Activated CD4-positive, alpha-beta T cell treated with anti-CD3 and anti-CD28 coated beads for 36 hours (primary cell): Measurements from ENCODE around the gene PSMD10. TPM values are rescaled to one million over a fixed set of nuclear protein-coding genes. Genes with fewer than 3 reads are reported as not detected.

Experiments used
- ATAC-seq: fragments of 200-7000 bp; cut with Tn5 transposase; one replicate; pipeline ENCODE4 v1.10.0; 2021; ENCODE audit warnings: mild to moderate bottlenecking, moderate library complexity
- CTCF ChIA-PET: fragments of 350-600 bp; sonication (Branson Sonifier 250); formaldehyde crosslinking; loops from one replicate; lab custom pipeline; 2021; ENCODE audit warnings: antibody characterized with exemption; lab: Charles Lee
- POLR2A ChIA-PET: fragments of 350-600 bp; sonication (Branson Sonifier 250); formaldehyde crosslinking; loops from one replicate; lab custom pipeline; 2021; ENCODE audit warnings: antibody characterized with exemption, inconsistent platforms; lab: Charles Lee
- DNase-seq: peaks from one replicate; pipeline ENCODE4 v3.0.0-alpha.2; 2020
- H3K27ac Mint-ChIP-seq: one replicate; pipeline ENCODE4 v1.8.0; 2021; ENCODE audit warnings: mixed read lengths
- H3K27me3 Mint-ChIP-seq: one replicate; pipeline ENCODE4 v1.8.0; 2021; ENCODE audit warnings: mixed read lengths
- H3K36me3 Mint-ChIP-seq: one replicate; pipeline ENCODE4 v1.8.0; 2021; ENCODE audit warnings: low read depth, mixed read lengths
- H3K4me1 Mint-ChIP-seq: one replicate; pipeline ENCODE4 v1.8.0; 2021; ENCODE audit warnings: mixed read lengths
- H3K4me3 Mint-ChIP-seq: one replicate; pipeline ENCODE4 v1.8.0; 2021; ENCODE audit warnings: mild to moderate bottlenecking, moderate library complexity, mixed read lengths
- H3K9me3 Mint-ChIP-seq: one replicate; pipeline ENCODE4 v1.8.0; 2021; ENCODE audit warnings: low read depth, mixed read lengths
- intact Hi-C, 2 experiments: fragments of 100-400 bp; cut with DNase I in 1 of 2; cut with micrococcal nuclease in 1 of 2; formaldehyde crosslinking; loops; one replicate each; pipeline versions ENCODE4 v1.14.2 to v1.15.1; 2022 to 2024; cut with DNase I, micrococcal nuclease
- total RNA-seq, 2 experiments: library from RNA; stranded (reverse); gene quantifications; one replicate each; pipeline ENCODE4 v1.2.3, GENCODE V29; 2021

Gene PSMD10
- total RNA-seq, 2 experiments from 2014 or later, result 42.8 to 54.5 TPM

- no peak overlapping the region for H3K4me3 Mint-ChIP-seq
Observed at GRCh38 chrX:108072746-108073145, 18.6 kb downstream of the PSMD10 start.

GRCh38 chrX:108071578-108071977 is 19.8 kb downstream of the PSMD10 start:
- ATAC-seq (no peak), DNase-seq (no peak)
- Mint-ChIP-seq H3K9me3 (no peaks in the 10 kb centered on the region), H3K4me3 (no peak overlapping the region), H3K27ac (no peak overlapping the region), H3K36me3 (no peaks in the 10 kb centered on the region), H3K4me1 (peaks cover 4% of the 10 kb centered on the region), H3K27me3 (no peaks in the 10 kb centered on the region)
- ChIA-PET CTCF (interaction anchor here (1.0 to 2.4 kb wide), 4 partner anchors 10 to 70 kb away, joined by 3 to 22 read pairs (median 4); no protein-coding TSS in a partner anchor), POLR2A (no interaction called here)
- intact Hi-C loops, result loop anchor here (5.0 kb wide), 3 partner anchors 179 to 534 kb away; partner anchors contain the start of genes NCBP2L (in 1 of the 2) and TSC22D3 (in 1 of the 2)

More at GRCh38 chrX:108072746-108073145, 18.6 kb downstream of the PSMD10 start:
- CTCF ChIA-PET, result interaction anchor here (1.0 kb wide), 1 partner anchor 71 kb away, joined by 3 read pairs; no protein-coding TSS in a partner anchor
- no peaks in the 10 kb centered on the region for H3K27me3 Mint-ChIP-seq
- POLR2A ChIA-PET, result no interaction called here
- H3K9me3 Mint-ChIP-seq, result no peaks in the 10 kb centered on the region
- no peak overlapping the region for H3K27ac Mint-ChIP-seq
- peaks cover 2% of the 10 kb centered on the region for H3K36me3 Mint-ChIP-seq
- DNase-seq (no peak), ATAC-seq (no peak)
- intact Hi-C loops, result loop anchor here (1.0 to 5.0 kb wide), 6 partner anchors 52 to 535 kb away; partner anchors contain the start of genes NCBP2L (in 1 of the 2) and TSC22D3 (in 1 of the 2)
- peaks cover 4% of the 10 kb centered on the region for H3K4me1 Mint-ChIP-seq

- H3K9me3 Mint-ChIP-seq, result no peaks in the 10 kb centered on the region
- DNase-seq, result no peak
- intact Hi-C loops, result loop anchor here (5.0 kb wide), 3 partner anchors 179 to 534 kb away; partner anchors contain the start of genes NCBP2L (in 1 of the 2) and TSC22D3 (in 1 of the 2)
- H3K27me3 Mint-ChIP-seq, result no peaks in the 10 kb centered on the region
- H3K36me3 Mint-ChIP-seq, result no peaks in the 10 kb centered on the region
- ATAC-seq, result no peak
- H3K27ac Mint-ChIP-seq, result no peak overlapping the region
- CTCF ChIA-PET, result interaction anchor here (0.7 to 2.4 kb wide), 8 partner anchors 9 to 411 kb away, joined by 3 to 22 read pairs (median 4); no protein-coding TSS in a partner anchor
- POLR2A ChIA-PET, result no interaction called here
- H3K4me3 Mint-ChIP-seq, result no peak overlapping the region
- peaks cover 4% of the 10 kb centered on the region for H3K4me1 Mint-ChIP-seq
Observed at GRCh38 chrX:108070891-108071290, 20.5 kb downstream of the PSMD10 start.

DNA sequence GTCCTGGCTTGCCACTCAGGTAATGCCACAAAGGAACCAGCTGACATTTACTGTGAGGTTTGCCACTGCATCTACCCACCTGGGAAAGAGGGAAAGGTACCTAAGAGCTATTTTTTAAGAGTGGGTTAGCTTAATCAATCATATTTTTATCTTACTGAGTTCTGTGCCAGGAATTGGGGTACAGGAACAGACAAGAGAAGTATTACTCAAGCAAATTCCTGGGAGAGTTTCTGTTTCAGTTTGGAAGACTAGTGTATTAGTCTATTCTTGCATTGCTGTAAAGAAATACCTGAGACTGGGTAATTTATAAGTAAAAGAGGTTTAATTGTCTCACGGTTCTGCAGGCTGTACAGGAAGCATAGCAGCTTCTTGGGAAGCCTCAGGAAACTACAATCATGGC is 23.2 kb downstream of the PSMD10 start:
- Mint-ChIP-seq H3K36me3 (no peaks in the 10 kb centered on the region), H3K4me1 (peaks cover 7% of the 10 kb centered on the region), H3K27ac (no peak overlapping the region), H3K27me3 (no peaks in the 10 kb centered on the region), H3K9me3 (no peaks in the 10 kb centered on the region), H3K4me3 (no peak overlapping the region)
- DNase-seq (no peak), ATAC-seq (no peak)
- POLR2A ChIA-PET, result no interaction called here
- intact Hi-C loops, result no loop called here
- CTCF ChIA-PET, result interaction anchor here (1.3 to 2.8 kb wide), 2 partner anchors 12 to 46 kb away, joined by 3 to 13 read pairs; no protein-coding TSS in a partner anchor

GRCh38 chrX:108064613-108065012 is 26.7 kb downstream of the PSMD10 start:
- H3K9me3 Mint-ChIP-seq, result no peaks in the 10 kb centered on the region
- H3K4me3 Mint-ChIP-seq, result no peak overlapping the region
- CTCF ChIA-PET, result no interaction called here
- peaks cover 3% of the 10 kb centered on the region for H3K4me1 Mint-ChIP-seq
- H3K27me3 Mint-ChIP-seq, result no peaks in the 10 kb centered on the region
- peak; percentile 23 for ATAC-seq
- no peaks in the 10 kb centered on the region for H3K36me3 Mint-ChIP-seq
- H3K27ac Mint-ChIP-seq, result no peak overlapping the region
- intact Hi-C loops, result no loop called here
- POLR2A ChIA-PET, result no interaction called here
- no peak for DNase-seq

GRCh38 chrX:108064001-108064400 is 27.3 kb downstream of the PSMD10 start:
- peaks cover 1% of the 10 kb centered on the region for H3K36me3 Mint-ChIP-seq
- peaks cover 8% of the 10 kb centered on the region for H3K4me1 Mint-ChIP-seq
- intact Hi-C loops, result no loop called here
- CTCF ChIA-PET, result no interaction called here
- H3K9me3 Mint-ChIP-seq, result no peaks in the 10 kb centered on the region
- no peak for ATAC-seq
- POLR2A ChIA-PET, result no interaction called here
- H3K4me3 Mint-ChIP-seq, result no peak overlapping the region
- no peak overlapping the region for H3K27ac Mint-ChIP-seq
- DNase-seq, result no peak
- no peaks in the 10 kb centered on the region for H3K27me3 Mint-ChIP-seq

DNA sequence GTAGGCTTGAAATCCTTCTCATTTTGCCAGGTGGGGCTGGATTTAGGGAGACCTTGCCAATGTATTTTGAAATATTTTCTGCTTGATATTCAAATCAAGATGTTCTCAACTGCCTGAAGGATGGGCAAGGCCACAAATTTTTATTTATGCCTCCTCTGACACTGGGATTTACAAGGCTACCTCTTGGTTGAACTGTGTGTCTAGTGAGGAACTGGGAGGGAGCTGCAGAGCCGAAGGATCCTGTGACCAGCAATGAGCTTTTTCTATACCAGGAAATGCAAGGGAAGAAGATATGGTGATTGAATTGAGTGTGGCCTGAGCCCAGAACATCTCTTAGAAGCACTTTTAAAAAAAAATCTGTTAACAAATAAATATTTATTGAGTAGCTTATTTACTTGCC is 31.5 kb downstream of the PSMD10 start:
- no peaks in the 10 kb centered on the region for H3K27me3 Mint-ChIP-seq
- intact Hi-C loops, result no loop called here
- ATAC-seq (no peak), DNase-seq (no peak)
- H3K27ac Mint-ChIP-seq, result no peak overlapping the region
- no peak overlapping the region for H3K4me3 Mint-ChIP-seq
- peaks cover 10% of the 10 kb centered on the region for H3K4me1 Mint-ChIP-seq
- POLR2A ChIA-PET, result no interaction called here
- H3K9me3 Mint-ChIP-seq, result no peaks in the 10 kb centered on the region
- CTCF ChIA-PET, result interaction anchor here (0.8 to 1.4 kb wide), 3 partner anchors 38 to 58 kb away, joined by 3 to 4 read pairs (median 3); no protein-coding TSS in a partner anchor
- peaks cover 13% of the 10 kb centered on the region for H3K36me3 Mint-ChIP-seq

GRCh38 chrX:108055546-108055945 is 35.8 kb downstream of the PSMD10 start:
- Mint-ChIP-seq H3K27ac (no peak overlapping the region), H3K36me3 (peaks cover 13% of the 10 kb centered on the region), H3K4me3 (no peak overlapping the region), H3K9me3 (no peaks in the 10 kb centered on the region), H3K27me3 (peaks cover 2% of the 10 kb centered on the region), H3K4me1 (peaks cover 14% of the 10 kb centered on the region)
- intact Hi-C loops, result no loop called here
- no peak for DNase-seq
- ATAC-seq, result no peak
- ChIA-PET CTCF (interaction anchor here (0.9 kb wide), 1 partner anchor 15 kb away, joined by 3 read pairs; no protein-coding TSS in a partner anchor), POLR2A (no interaction called here)

GRCh38 chrX:108053218-108053617 is 38.1 kb downstream of the PSMD10 start:
- Mint-ChIP-seq H3K27ac (no peak overlapping the region), H3K27me3 (peaks cover 2% of the 10 kb centered on the region), H3K36me3 (peaks cover 6% of the 10 kb centered on the region), H3K9me3 (no peaks in the 10 kb centered on the region), H3K4me3 (no peak overlapping the region), H3K4me1 (peaks cover 6% of the 10 kb centered on the region)
- POLR2A ChIA-PET, result no interaction called here
- no peak for DNase-seq
- ATAC-seq, result peak; percentile 84
- intact Hi-C loops, result loop anchor here in 1 of 2 experiments (2.0 kb wide), 1 partner anchor 30 kb away; no protein-coding TSS in a partner anchor
- CTCF ChIA-PET, result interaction anchor here (0.7 to 1.6 kb wide), 2 partner anchors 31 to 396 kb away, joined by 4 to 5 read pairs; no protein-coding TSS in a partner anchor

GRCh38 chrX:108049649-108050048 is 41.7 kb downstream of the PSMD10 start:
- no peaks in the 10 kb centered on the region for H3K9me3 Mint-ChIP-seq
- no peaks in the 10 kb centered on the region for H3K36me3 Mint-ChIP-seq
- no peak overlapping the region for H3K27ac Mint-ChIP-seq

GRCh38 chrX:108044554-108045256 is 46.6 kb downstream of the PSMD10 start, which contains the start of gene VSIG1:
TSS of gene VSIG1 (plus strand) at chrX:108045065. CDS start at chrX:108045131, 66 bp downstream.
- ChIA-PET CTCF (interaction anchor here (0.6 to 1.2 kb wide), 2 partner anchors 23 to 250 kb away, joined by 3 to 4 read pairs; no protein-coding TSS in a partner anchor), POLR2A (no interaction called here)
- ATAC-seq, result no peak
- Mint-ChIP-seq H3K27me3 (no peaks in the 10 kb centered on the region), H3K4me1 (peaks cover 7% of the 10 kb centered on the region), H3K27ac (no peak within 1 kb of the TSS), H3K36me3 (no peaks in the 10 kb centered on the region), H3K9me3 (no peaks in the 10 kb centered on the region), H3K4me3 (no peak within 1 kb of the TSS)
- intact Hi-C loops, result no loop called here
- no peak for DNase-seq

More at GRCh38 chrX:108049649-108050048, 41.7 kb downstream of the PSMD10 start:
- POLR2A ChIA-PET, result no interaction called here
- ATAC-seq (no peak), DNase-seq (no peak)
- intact Hi-C loops, result no loop called here
- Mint-ChIP-seq H3K27me3 (peaks cover 2% of the 10 kb centered on the region), H3K4me3 (no peak overlapping the region), H3K4me1 (peaks cover 8% of the 10 kb centered on the region)
- CTCF ChIA-PET, result no interaction called here
